Panc1 (cell line): ENCODE measurements around the gene CARTPT. TPM values are rescaled to one million over a fixed set of nuclear protein-coding genes. Genes with fewer than 3 reads are reported as not detected.

Source experiments
- ATAC-seq: fragments of 200-7000 bp; cut with Tn5 transposase; 2 replicates; pipeline ENCODE4 v1.9.1; 2020; ENCODE audit warnings: mild to moderate bottlenecking, moderate library complexity
- BruUV-seq: library from RNA; stranded (reverse); fragments of 400-500 nt; replicated peaks from 2 replicates; lab custom pipeline; 2021; lab: Mats Ljungman, UMichigan
- CTCF ChIA-PET: fragments of 300-600 bp; sonication (Branson Sonifier 250); formaldehyde crosslinking; loops from one replicate; lab custom pipeline; 2022; ENCODE audit warnings: antibody characterized with exemption; lab: Charles Lee
- POLR2A ChIA-PET: fragments of 300-600 bp; sonication (Branson Sonifier 250); formaldehyde crosslinking; loops from one replicate; lab custom pipeline; 2022; ENCODE audit warnings: antibody characterized with exemption; lab: Charles Lee
- DNase-seq: peaks from one replicate; pipeline ENCODE4 v3.0.0-alpha.2; 2010; ENCODE audit warnings: low read depth, low spot score
- H3K27ac ChIP-seq: 2 replicates; pipeline ENCODE4 v1.5.1; 2011; ENCODE audit warnings: mild to moderate bottlenecking, low read length, inconsistent platforms
- H3K27me3 ChIP-seq: fragments of 200-500 bp; sonication (Bioruptor generic); 2 replicates; pipeline ENCODE4 v1.6.0; 2014; ENCODE audit warnings: low read length, inconsistent platforms; ENCODE audit not compliant: control insufficient read depth, insufficient read depth
- H3K36me3 ChIP-seq: fragments of 200-500 bp; sonication (Bioruptor generic); 2 replicates; pipeline ENCODE4 v1.5.1; 2014; ENCODE audit warnings: inconsistent platforms, mild to moderate bottlenecking, low read length, moderate library complexity; ENCODE audit not compliant: control insufficient read depth, insufficient read depth
- H3K4me1 ChIP-seq: 2 replicates; pipeline ENCODE4 v1.5.1; 2011; ENCODE audit warnings: inconsistent platforms, mild to moderate bottlenecking, low read length, moderate library complexity; ENCODE audit not compliant: control insufficient read depth, insufficient read depth
- H3K4me3 ChIP-seq, 2 experiments: 2 replicates each; pipeline ENCODE4 v1.5.1; 2011 to 2012; ENCODE audit warnings: low read depth in 2 of 2, low read length in 2 of 2, mild to moderate bottlenecking in 2 of 2, inconsistent platforms in 1 of 2, moderate library complexity in 1 of 2
- H3K9me3 ChIP-seq: fragments of 200-500 bp; sonication (Bioruptor generic); 2 replicates; pipeline ENCODE4 v1.5.1; 2014; ENCODE audit warnings: low read depth, mild to moderate bottlenecking, inconsistent platforms, low read length, moderate library complexity; ENCODE audit not compliant: control insufficient read depth, insufficient read depth
- POLR2AphosphoS5 ChIP-seq: IDR thresholded peaks from 2 replicates; pipeline ENCODE4 v1.6.1; 2012; ENCODE audit warnings: mild to moderate bottlenecking, low read depth, low read length, moderate library complexity
- SIN3A ChIP-seq: IDR thresholded peaks from 2 replicates; pipeline ENCODE4 v1.6.1; 2012; ENCODE audit warnings: low read depth, mild to moderate bottlenecking, low read length, moderate library complexity, borderline replicate concordance; ENCODE audit not compliant: insufficient read depth
- TCF7L2 ChIP-seq: IDR thresholded peaks from 2 replicates; pipeline ENCODE4 v1.6.1; 2011; ENCODE audit warnings: mild to moderate bottlenecking, low read depth, low read length, inconsistent platforms
- in situ Hi-C: cut with HindIII; loops from 2 replicates; pipeline ENCODE4 v1.10.0; 2016; ENCODE audit warnings: low sequenced_read_pairs, low pct_unique_long_range_greater_than_20kb
- intact Hi-C: fragments of 100-400 bp; cut with micrococcal nuclease; formaldehyde crosslinking; loops from one replicate; pipeline ENCODE4 v1.10.0; 2022; ENCODE audit not compliant: unreplicated experiment
- total RNA-seq: library from RNA; stranded (reverse); gene quantifications from one replicate; pipeline ENCODE4 v1.2.1, GENCODE V29; 2021; ENCODE audit not compliant: unreplicated experiment
- TF ChIP-seq, protein P1 (sequence below), 2 experiments: IDR thresholded peaks; 2 replicates each; pipeline ENCODE4 v1.6.1; 2011 to 2012; ENCODE audit warnings: low read depth in 2 of 2, control low read depth in 1 of 2, low read length in 1 of 2, mild to moderate bottlenecking in 1 of 2, moderate library complexity in 1 of 2; ENCODE audit not compliant: insufficient read depth in 1 of 2
- TF ChIP-seq, protein P2 (sequence below): fragments of 450-650 bp; IDR thresholded peaks from 2 replicates; pipeline ENCODE4 v1.5.1; 2017; ENCODE audit warnings: mild to moderate bottlenecking

CARTPT gene
- total RNA-seq, 1 experiment from 2014 or later: not detected

DNA sequence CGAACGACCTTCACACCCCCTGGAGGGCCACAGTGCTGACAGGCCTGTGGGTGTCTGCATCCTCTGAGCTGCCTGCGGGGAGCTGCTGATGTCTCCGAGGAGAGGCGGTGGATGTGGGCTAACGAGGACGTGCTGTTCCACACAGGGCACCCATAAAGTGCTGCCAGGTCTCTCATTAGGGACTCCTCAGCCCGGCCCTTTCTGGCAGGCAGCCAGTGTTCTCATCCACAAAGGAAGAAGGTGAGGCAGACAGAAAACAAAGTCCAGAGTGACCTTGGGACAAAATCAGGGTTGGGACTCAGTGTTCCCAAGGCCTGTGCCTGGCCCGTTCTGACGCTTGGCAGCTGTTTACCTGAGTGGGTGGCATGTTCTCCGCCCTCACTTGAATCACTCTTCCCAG lies 29.3 kb downstream of the CARTPT start:
- no TSS peak for BruUV-seq
- Histone ChIP-seq H3K27me3 (no peaks in the 10 kb centered on the region), H3K27ac (no peak overlapping the region), H3K9me3 (no peaks in the 10 kb centered on the region), H3K36me3 (no peaks in the 10 kb centered on the region), H3K4me3 (no peak overlapping the region), H3K4me1 (no peaks in the 10 kb centered on the region)
- CTCF ChIA-PET: no interaction called here
- DNase-seq (no peak), ATAC-seq (no peak)
- TF ChIP-seq, protein P1, sequence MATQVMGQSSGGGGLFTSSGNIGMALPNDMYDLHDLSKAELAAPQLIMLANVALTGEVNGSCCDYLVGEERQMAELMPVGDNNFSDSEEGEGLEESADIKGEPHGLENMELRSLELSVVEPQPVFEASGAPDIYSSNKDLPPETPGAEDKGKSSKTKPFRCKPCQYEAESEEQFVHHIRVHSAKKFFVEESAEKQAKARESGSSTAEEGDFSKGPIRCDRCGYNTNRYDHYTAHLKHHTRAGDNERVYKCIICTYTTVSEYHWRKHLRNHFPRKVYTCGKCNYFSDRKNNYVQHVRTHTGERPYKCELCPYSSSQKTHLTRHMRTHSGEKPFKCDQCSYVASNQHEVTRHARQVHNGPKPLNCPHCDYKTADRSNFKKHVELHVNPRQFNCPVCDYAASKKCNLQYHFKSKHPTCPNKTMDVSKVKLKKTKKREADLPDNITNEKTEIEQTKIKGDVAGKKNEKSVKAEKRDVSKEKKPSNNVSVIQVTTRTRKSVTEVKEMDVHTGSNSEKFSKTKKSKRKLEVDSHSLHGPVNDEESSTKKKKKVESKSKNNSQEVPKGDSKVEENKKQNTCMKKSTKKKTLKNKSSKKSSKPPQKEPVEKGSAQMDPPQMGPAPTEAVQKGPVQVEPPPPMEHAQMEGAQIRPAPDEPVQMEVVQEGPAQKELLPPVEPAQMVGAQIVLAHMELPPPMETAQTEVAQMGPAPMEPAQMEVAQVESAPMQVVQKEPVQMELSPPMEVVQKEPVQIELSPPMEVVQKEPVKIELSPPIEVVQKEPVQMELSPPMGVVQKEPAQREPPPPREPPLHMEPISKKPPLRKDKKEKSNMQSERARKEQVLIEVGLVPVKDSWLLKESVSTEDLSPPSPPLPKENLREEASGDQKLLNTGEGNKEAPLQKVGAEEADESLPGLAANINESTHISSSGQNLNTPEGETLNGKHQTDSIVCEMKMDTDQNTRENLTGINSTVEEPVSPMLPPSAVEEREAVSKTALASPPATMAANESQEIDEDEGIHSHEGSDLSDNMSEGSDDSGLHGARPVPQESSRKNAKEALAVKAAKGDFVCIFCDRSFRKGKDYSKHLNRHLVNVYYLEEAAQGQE (IDR thresholded peaks at IDR 0.05; ENCODE audit: insufficient read depth in 1 of 2, low read depth in 2 of 2, low read length in 1 of 2): no peak
- TF ChIP-seq, protein P2, sequence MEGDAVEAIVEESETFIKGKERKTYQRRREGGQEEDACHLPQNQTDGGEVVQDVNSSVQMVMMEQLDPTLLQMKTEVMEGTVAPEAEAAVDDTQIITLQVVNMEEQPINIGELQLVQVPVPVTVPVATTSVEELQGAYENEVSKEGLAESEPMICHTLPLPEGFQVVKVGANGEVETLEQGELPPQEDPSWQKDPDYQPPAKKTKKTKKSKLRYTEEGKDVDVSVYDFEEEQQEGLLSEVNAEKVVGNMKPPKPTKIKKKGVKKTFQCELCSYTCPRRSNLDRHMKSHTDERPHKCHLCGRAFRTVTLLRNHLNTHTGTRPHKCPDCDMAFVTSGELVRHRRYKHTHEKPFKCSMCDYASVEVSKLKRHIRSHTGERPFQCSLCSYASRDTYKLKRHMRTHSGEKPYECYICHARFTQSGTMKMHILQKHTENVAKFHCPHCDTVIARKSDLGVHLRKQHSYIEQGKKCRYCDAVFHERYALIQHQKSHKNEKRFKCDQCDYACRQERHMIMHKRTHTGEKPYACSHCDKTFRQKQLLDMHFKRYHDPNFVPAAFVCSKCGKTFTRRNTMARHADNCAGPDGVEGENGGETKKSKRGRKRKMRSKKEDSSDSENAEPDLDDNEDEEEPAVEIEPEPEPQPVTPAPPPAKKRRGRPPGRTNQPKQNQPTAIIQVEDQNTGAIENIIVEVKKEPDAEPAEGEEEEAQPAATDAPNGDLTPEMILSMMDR: no peak
- no peak for TF ChIP-seq SIN3A
- no peak for TF ChIP-seq POLR2AphosphoS5
- TF ChIP-seq TCF7L2: no peak
- intact Hi-C loops (no loop called here), in situ Hi-C loops (no loop called here)
- POLR2A ChIA-PET: no interaction called here

DNA sequence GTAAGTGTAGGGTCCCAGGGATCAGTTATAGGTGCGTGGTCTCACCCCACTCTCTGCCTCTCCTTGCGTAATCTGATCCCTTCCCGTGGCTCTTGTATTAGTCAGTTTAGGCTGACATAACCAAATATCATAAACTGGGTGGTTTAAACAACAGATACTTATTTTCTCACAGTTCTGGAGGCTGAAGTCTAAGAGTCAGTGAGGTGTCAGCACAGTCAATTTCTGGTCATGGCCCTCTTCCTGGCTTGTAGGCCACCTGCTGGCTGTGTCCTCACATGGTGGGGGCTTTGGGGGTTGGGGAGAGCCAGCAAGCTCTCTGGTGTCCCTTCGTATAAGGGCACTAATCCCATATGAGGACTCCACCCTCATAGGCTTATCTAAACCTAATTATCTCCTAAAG lies 32.3 kb downstream of the CARTPT start:
- TF ChIP-seq, protein P2: no peak
- TF ChIP-seq, protein P1 (IDR thresholded peaks at IDR 0.05; ENCODE audit: insufficient read depth in 1 of 2, low read depth in 2 of 2, low read length in 1 of 2): no peak
- TF ChIP-seq TCF7L2: no peak
- TF ChIP-seq SIN3A: no peak
- no TSS peak for BruUV-seq
- ChIA-PET CTCF (no interaction called here), POLR2A (no interaction called here)
- DNase-seq (no peak), ATAC-seq (no peak)
- H3K27ac ChIP-seq: no peak overlapping the region
- H3K4me1 ChIP-seq: no peaks in the 10 kb centered on the region
- in situ Hi-C loops: no loop called here
- H3K4me3 ChIP-seq: no peak overlapping the region
- no peaks in the 10 kb centered on the region; the same call in 1 of the 2 replicates for H3K27me3 ChIP-seq
- H3K36me3 ChIP-seq: no peaks in the 10 kb centered on the region
- H3K9me3 ChIP-seq: no peaks in the 10 kb centered on the region
- intact Hi-C loops: loop anchor here (10.0 kb wide), 3 partner anchors 87 to 257 kb away; no protein-coding TSS in a partner anchor
